DOHH2 (cell line): ENCODE data around the gene ATP5F1C.

Source experiments
- H3F3A ChIP-seq: fragments of 200-600 bp; sonication (generic), shearing (Covaris generic); 2 replicates; pipeline ENCODE4 v1.6.0; 2016; ENCODE audit warnings: antibody characterized with exemption, mild to moderate bottlenecking; ENCODE audit not compliant: control insufficient read depth, insufficient read depth
- H3K27ac ChIP-seq: fragments of 200-600 bp; sonication (generic); 2 replicates; pipeline ENCODE4 v1.5.1; 2014; ENCODE audit warnings: low read depth, mild to moderate bottlenecking, low read length, moderate library complexity
- H3K27me3 ChIP-seq: fragments of 200-600 bp; sonication (generic); 2 replicates; pipeline ENCODE4 v1.6.1; 2014; ENCODE audit warnings: mild to moderate bottlenecking, low read length, mixed read lengths; ENCODE audit not compliant: control insufficient read depth
- H3K36me3 ChIP-seq: fragments of 200-600 bp; sonication (generic); 2 replicates; pipeline ENCODE4 v1.6.1; 2014; ENCODE audit warnings: mild to moderate bottlenecking, low read length, moderate library complexity, mixed read lengths; ENCODE audit not compliant: control insufficient read depth
- H3K4me1 ChIP-seq: fragments of 200-600 bp; sonication (generic); 2 replicates; pipeline ENCODE4 v1.6.1; 2014; ENCODE audit warnings: mild to moderate bottlenecking, low read length, mixed read lengths; ENCODE audit not compliant: control insufficient read depth
- H3K4me2 ChIP-seq: fragments of 200-600 bp; sonication (generic); 2 replicates; pipeline ENCODE4 v1.6.0; 2014; ENCODE audit warnings: mild to moderate bottlenecking, low read length, moderate library complexity
- H3K4me3 ChIP-seq: fragments of 200-600 bp; sonication (generic); 2 replicates; pipeline ENCODE4 v1.5.1; 2014; ENCODE audit warnings: mild to moderate bottlenecking, low read length, mixed read lengths
- H3K79me2 ChIP-seq: fragments of 200-600 bp; sonication (generic); 2 replicates; pipeline ENCODE4 v1.6.1; 2014; ENCODE audit warnings: mild to moderate bottlenecking, low read length, mixed read lengths; ENCODE audit not compliant: control insufficient read depth
- H3K9me2 ChIP-seq: fragments of 200-600 bp; sonication (generic); replicated peaks from 2 replicates; pipeline ENCODE4 v1.6.1; 2014; ENCODE audit warnings: mild to moderate bottlenecking, low read length, mixed read lengths; ENCODE audit not compliant: control insufficient read depth
- H3K9me3 ChIP-seq: fragments of 200-600 bp; sonication (generic); 2 replicates; pipeline ENCODE4 v1.6.1; 2014; ENCODE audit warnings: antibody characterized with exemption, low read length, mixed read lengths; ENCODE audit not compliant: control insufficient read depth, insufficient read depth
- H4K20me1 ChIP-seq: fragments of 200-600 bp; sonication (generic); 2 replicates; pipeline ENCODE4 v1.6.0; 2014; ENCODE audit warnings: low read depth, mild to moderate bottlenecking, antibody characterized with exemption, low read length, moderate library complexity; ENCODE audit not compliant: control insufficient read depth, insufficient read depth
- CTCF ChIP-seq: fragments of 200-600 bp; sonication (generic); IDR thresholded peaks from one replicate; pipeline ENCODE4 v1.5.1; 2014; ENCODE audit warnings: antibody characterized with exemption, mild to moderate bottlenecking, low read depth, low read length; ENCODE audit not compliant: poor library complexity, severe bottlenecking
- EZH2phosphoT487 ChIP-seq: fragments of 200-600 bp; sonication (generic); IDR thresholded peaks from 2 replicates; pipeline ENCODE4 v1.6.1; 2017; ENCODE audit warnings: borderline replicate concordance, mild to moderate bottlenecking, antibody characterized with exemption, low read length, moderate library complexity, mixed read lengths

Gene ATP5F1C

GRCh38 chr10:7763929-7764328 lies 24.0 kb upstream of the ATP5F1C start:
- Histone ChIP-seq H3K4me2 (no peak overlapping the region), H3K27me3 (no peaks in the 10 kb centered on the region), H4K20me1 (no peaks in the 10 kb centered on the region), H3K9me3 (no peaks in the 10 kb centered on the region), H3K36me3 (peaks cover 41% of the 10 kb centered on the region), H3K4me1 (no peaks in the 10 kb centered on the region), H3K79me2 (no peaks in the 10 kb centered on the region), H3F3A (no peaks in the 10 kb centered on the region), H3K9me2 (no peaks in the 10 kb centered on the region), H3K27ac (no peak overlapping the region), H3K4me3 (no peak overlapping the region)
- TF ChIP-seq CTCF (no peak), EZH2phosphoT487 (no peak)

DNA sequence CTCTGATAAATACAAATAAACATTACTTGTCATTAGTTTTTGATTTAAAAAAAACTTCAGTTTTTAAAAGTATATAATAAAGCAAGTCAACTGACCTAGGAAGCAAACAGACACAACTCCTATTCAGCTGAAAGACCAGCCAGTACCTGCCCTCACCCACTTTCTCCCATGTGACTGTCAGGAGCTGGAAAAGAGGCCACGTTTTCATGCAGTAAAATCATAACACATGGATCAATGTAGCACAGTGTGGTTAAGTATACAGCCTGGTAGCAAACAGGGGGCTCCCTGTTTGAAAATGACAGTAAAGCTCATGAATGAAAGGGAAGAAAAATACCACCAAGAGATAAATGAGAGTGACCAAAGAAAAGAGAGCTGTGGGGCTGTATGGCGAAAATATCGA lies 21.7 kb upstream of the ATP5F1C start:
- no peak overlapping the region for H3K4me3 ChIP-seq
- H3K9me2 ChIP-seq, result no peaks in the 10 kb centered on the region
- TF ChIP-seq CTCF (no peak), EZH2phosphoT487 (no peak)
- no peaks in the 10 kb centered on the region for H3K27me3 ChIP-seq
- H3F3A ChIP-seq, result no peaks in the 10 kb centered on the region
- no peaks in the 10 kb centered on the region for H3K4me1 ChIP-seq
- no peaks in the 10 kb centered on the region for H4K20me1 ChIP-seq
- no peaks in the 10 kb centered on the region for H3K9me3 ChIP-seq
- H3K27ac ChIP-seq, result no peak overlapping the region
- H3K79me2 ChIP-seq, result no peaks in the 10 kb centered on the region
- H3K4me2 ChIP-seq, result no peak overlapping the region
- peaks cover 35% of the 10 kb centered on the region for H3K36me3 ChIP-seq

DNA sequence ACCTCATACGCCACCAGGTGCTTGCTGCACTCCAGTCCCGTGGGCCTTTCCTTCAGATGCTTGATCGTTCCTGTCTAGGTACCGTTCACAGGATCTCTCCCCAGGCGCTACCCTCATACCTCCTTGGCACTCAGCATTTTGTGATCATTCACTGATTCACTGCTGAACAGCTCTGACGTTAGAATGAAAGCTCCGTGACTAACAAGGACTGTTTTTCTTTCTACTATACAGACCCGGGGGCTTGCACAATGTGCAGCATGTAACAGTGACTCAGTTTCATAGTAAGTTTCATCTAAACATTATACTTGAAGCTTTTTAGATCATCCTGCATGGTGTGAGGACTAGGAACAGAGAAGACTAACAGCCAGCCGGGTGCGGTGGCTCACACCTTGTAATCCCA lies 20.8 kb upstream of the ATP5F1C start:
- Histone ChIP-seq H3F3A (no peaks in the 10 kb centered on the region), H3K9me3 (no peaks in the 10 kb centered on the region), H3K36me3 (peaks cover 29% of the 10 kb centered on the region), H4K20me1 (no peaks in the 10 kb centered on the region), H3K9me2 (no peaks in the 10 kb centered on the region), H3K27ac (no peak overlapping the region), H3K27me3 (no peaks in the 10 kb centered on the region), H3K79me2 (no peaks in the 10 kb centered on the region), H3K4me2 (no peak overlapping the region), H3K4me3 (no peak overlapping the region), H3K4me1 (no peaks in the 10 kb centered on the region)
- TF ChIP-seq EZH2phosphoT487, result no peak

- peaks cover 26% of the 10 kb centered on the region for H3K36me3 ChIP-seq
- no peak overlapping the region for H3K4me2 ChIP-seq
- no peaks in the 10 kb centered on the region for H3K9me2 ChIP-seq
- no peaks in the 10 kb centered on the region for H3K79me2 ChIP-seq
- H3K9me3 ChIP-seq, result no peaks in the 10 kb centered on the region
- no peak overlapping the region for H3K4me3 ChIP-seq
- H4K20me1 ChIP-seq, result no peaks in the 10 kb centered on the region
- H3K27me3 ChIP-seq, result no peaks in the 10 kb centered on the region
- no peaks in the 10 kb centered on the region for H3F3A ChIP-seq
- no peak overlapping the region for H3K27ac ChIP-seq
- no peaks in the 10 kb centered on the region for H3K4me1 ChIP-seq
- TF ChIP-seq CTCF (no peak), EZH2phosphoT487 (no peak)
Measured at GRCh38 chr10:7768417-7768816, 19.6 kb upstream of the ATP5F1C start.
